ENCODE data around the gene PIMREG.

The PIMREG gene

DNA sequence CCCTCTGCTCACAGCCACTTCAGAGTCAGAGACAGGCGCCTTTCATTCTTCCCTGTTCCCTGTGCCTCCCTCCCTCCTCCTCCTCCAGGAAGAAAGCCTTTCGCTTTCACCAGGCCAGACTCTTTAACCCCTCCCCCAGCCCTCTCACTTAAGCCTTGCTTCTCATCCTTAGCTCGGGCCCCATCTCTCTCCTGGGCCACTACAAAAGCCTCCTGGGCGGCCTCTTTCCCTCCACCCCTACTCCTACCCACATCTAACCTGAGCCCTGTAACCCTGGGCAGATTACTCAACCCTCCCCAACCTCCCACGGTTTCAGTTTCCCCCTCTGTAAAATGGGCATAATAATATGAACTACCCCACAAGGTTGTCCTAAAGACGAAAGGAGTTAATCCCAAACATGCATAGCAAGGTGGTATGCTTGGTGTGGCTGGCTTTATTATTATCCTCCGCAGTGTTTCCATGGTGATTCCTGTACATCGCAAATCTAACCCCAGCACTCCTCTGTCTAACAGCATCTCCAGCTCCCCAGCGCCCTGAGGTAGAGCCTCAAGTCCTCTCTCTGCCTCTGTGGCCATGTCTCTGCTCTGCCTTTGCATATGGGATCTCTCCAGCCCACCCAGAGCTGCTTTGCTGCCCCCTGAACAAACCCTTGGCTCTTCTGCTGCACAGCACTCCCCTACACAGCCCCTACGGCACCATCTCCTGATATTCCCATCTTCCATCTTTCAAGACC lies 17.7 kb downstream of the PIMREG start:
- H3K4me1 Mint-ChIP-seq, result peaks cover 12% of the 10 kb centered on the region
- no peaks in the 10 kb centered on the region for H3K36me3 Mint-ChIP-seq
- H3K27me3 Mint-ChIP-seq, result peaks cover 20% of the 10 kb centered on the region
- H3K9me3 Mint-ChIP-seq, result no peaks in the 10 kb centered on the region
- no peak overlapping the region for H3K4me3 Mint-ChIP-seq
- DNase-seq, result peak; percentile 28
- peak overlapping the region; percentile 11 for H3K27ac Mint-ChIP-seq
- CTCF ChIA-PET, result interaction anchor here (1.7 kb wide), 1 partner anchor 11 kb away, joined by 9 read pairs; no protein-coding TSS in a partner anchor

DNA sequence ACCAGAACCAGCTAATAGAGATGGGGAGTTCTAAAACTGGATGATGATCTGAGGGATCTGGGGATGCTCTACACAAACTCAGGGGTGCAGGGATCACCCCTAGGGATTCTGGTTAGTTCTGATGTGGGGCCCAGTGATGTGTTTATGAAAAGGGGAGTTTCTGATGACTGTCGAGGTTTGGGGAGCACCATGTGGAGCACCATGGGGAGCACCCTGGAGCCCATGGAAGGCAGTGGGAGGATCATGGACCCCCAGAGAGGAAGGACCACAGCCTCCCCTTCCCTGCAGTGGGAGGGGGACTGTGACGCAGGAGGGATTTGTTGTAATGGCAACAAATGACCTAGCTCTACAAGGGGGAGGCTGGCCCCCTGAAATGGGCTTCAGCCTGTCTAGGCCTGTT lies 18.4 kb downstream of the PIMREG start:
- H3K9me3 Mint-ChIP-seq, result no peaks in the 10 kb centered on the region
- H3K27ac Mint-ChIP-seq, result no peak overlapping the region
- no peak for DNase-seq
- H3K4me3 Mint-ChIP-seq, result no peak overlapping the region
- CTCF ChIA-PET, result interaction anchor here (1.7 kb wide), 1 partner anchor 10 kb away, joined by 9 read pairs; no protein-coding TSS in a partner anchor
- no peaks in the 10 kb centered on the region for H3K36me3 Mint-ChIP-seq
- peaks cover 12% of the 10 kb centered on the region for H3K27me3 Mint-ChIP-seq
- H3K4me1 Mint-ChIP-seq, result peaks cover 9% of the 10 kb centered on the region

DNA sequence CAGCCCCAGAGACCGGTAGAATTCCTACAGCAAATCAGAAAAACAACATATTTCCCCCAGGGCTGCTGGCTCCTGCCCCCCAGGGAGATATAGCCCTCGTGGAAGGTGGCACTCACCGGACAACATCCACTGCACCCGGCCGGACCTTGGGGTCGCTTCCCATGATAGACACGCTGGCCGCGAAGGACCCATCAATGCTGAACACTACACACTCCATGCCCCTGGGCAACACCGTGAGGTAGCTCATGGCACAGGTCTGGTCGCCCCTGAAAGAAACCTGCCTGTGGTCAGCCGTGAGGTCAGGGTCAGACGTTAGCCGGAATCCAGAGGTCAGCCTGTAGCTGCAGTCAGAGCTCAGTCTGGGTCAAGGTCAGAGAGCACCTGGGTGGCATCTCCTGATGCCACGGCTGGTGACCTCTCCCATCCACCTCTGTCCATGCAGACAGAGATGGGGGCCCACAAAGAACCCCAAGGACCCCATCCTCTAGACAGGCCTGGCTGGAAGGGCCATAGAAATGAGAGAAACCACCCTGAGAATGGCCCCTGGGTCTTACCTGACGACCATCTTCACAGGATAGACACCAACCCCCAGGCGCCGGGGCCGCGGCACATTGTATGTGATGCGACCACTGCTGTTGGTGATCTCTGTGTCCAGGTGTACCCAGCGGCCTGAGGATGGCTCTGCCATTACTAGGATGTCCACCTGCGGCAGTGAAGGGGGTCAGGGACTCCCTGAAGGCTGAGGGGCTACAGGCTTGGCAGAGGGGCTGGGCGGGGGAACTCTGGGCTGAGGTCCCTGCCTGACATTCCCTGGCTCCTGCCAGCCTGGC lies 19.6 kb downstream of the PIMREG start:
- Mint-ChIP-seq H3K4me1 (peaks cover 9% of the 10 kb centered on the region), H3K27ac (no peak overlapping the region), H3K27me3 (peaks cover 19% of the 10 kb centered on the region), H3K4me3 (no peak overlapping the region), H3K36me3 (no peaks in the 10 kb centered on the region), H3K9me3 (no peaks in the 10 kb centered on the region)
- CTCF ChIA-PET, result no interaction called here
- no peak for DNase-seq

DNA sequence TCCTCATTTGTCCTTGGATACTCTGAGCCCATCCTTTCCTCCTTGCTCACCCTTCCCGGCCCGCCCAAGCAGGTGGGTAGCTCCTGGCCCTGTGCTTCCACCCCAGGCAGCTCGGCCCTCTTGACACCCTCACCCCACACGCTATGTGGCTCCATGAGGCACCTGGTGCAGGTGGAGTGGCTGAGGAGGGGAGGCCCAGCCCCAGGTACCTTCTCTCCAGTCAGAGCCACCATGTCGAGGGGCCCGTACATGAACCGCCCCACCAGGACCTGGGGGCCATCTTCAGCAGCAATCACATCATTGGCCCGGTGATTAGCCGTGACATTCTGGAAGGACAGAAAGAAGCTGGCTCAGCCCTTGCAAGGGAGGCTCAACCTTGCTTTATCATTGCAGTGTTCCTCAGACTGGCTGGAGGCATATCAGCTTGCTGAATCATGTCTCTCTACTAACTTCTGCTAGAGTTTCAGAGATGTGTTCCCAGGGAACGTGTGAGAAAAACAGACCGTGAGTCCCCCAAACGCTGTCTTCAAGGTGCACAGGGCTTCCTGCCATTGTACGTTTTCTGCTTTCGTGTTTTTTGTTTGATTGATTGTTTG lies 20.3 kb downstream of the PIMREG start:
- Mint-ChIP-seq H3K36me3 (no peaks in the 10 kb centered on the region), H3K27ac (no peak overlapping the region), H3K27me3 (peaks cover 20% of the 10 kb centered on the region), H3K4me3 (no peak overlapping the region), H3K9me3 (no peaks in the 10 kb centered on the region), H3K4me1 (peaks cover 9% of the 10 kb centered on the region)
- no peak for DNase-seq
- CTCF ChIA-PET, result no interaction called here

DNA sequence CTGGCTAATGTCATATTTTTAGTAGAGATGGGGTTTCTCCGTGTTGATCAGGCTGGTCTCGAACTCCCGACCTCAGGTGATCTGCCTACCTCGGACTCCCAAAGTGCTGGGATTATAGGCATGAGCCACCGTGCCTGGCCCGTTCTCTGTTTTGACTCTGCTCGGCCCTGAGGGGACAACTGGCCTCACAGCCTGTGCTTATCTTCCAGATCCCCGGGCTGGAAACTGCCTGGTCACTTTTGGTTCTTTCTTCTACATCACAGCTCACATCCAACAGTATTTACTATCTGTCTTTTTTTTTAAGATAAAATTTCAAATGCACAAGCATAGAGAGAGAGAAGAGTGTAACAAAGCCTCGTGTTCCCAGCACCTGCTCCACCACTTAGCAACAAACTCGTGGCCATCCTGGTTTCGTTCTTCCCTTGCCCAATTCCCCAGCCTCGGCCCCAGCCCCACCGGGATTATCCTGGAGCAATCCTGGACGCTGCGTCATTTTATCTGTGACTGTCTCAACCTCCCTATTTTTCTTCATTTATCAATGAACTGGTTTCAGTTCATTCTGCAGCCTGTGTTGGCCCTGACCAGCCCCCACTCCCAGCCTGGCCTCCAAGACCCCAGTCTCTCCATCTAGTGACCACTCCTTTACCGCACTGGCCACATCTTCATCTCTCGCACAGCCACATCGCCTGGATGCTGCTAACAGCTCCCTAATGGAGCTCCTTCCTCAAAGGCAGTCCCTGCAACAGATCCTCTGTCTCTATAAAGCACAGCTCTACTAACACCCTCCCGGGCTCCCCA lies 21.1 kb downstream of the PIMREG start:
- no peaks in the 10 kb centered on the region for H3K36me3 Mint-ChIP-seq
- no peak overlapping the region for H3K27ac Mint-ChIP-seq
- peaks cover 15% of the 10 kb centered on the region for H3K27me3 Mint-ChIP-seq
- CTCF ChIA-PET, result no interaction called here
- no peak for DNase-seq
- H3K4me1 Mint-ChIP-seq, result peaks cover 9% of the 10 kb centered on the region
- H3K4me3 Mint-ChIP-seq, result no peak overlapping the region
- H3K9me3 Mint-ChIP-seq, result no peaks in the 10 kb centered on the region

DNA sequence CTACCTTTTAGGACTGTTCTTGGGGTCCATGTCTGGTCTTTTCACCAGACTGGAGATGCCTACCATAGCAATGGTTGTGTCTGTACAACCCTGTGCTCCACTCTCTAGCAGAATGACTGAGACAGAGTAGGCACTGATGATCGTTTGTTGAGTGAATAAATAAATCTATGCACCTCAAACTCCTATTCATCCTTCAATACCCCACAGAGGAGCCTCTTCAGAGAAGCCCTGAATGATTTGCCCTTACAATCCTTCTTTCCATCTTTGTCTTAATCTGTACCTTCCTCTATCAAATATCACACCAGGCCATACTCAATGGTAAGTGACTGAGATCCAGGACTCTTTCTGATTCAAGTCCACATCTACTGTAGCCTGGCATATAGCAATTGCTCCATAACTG lies 23.3 kb downstream of the PIMREG start:
- no peak overlapping the region for H3K4me3 Mint-ChIP-seq
- DNase-seq, result no peak
- H3K4me1 Mint-ChIP-seq, result no peaks in the 10 kb centered on the region
- no peaks in the 10 kb centered on the region for H3K9me3 Mint-ChIP-seq
- no peak overlapping the region for H3K27ac Mint-ChIP-seq
- peaks cover 10% of the 10 kb centered on the region for H3K27me3 Mint-ChIP-seq
- CTCF ChIA-PET, result no interaction called here
- H3K36me3 Mint-ChIP-seq, result no peaks in the 10 kb centered on the region

DNA sequence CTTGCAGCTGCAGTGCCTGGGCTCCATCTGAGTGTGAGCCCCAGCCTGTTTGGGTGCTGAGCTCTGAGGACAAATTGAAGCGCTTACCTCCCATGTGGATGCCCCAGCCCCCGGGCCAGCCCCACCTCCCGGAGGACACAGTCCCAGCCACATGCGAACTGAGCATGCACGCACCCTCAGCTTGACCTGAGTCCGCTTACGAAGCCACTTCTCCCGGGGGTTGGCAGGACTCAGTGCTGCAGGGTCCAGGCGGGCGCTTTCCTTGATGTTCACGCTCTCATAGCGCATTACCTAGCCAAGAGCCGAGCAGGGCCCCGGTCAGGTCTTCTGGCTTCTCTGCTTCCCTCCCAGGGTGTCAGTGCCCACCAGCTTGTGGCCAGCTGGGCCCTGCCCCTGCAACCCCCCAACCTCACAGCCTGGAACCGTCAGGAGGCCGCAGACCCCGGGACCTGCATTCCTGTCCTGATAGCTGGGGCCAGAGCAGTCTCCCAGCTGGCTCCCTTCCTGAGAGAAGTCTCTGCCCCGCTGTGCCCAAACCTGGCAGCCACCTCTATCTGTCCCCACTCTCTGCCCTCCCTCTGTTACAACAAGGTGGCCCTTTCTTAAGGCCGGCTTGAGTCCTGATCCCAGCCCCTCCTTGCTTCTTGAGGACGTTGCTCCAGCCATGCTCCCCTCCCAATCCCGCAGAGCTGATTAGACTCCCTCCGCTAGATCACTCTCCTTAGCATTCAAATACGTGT lies 24.0 kb downstream of the PIMREG start:
- H3K9me3 Mint-ChIP-seq, result no peaks in the 10 kb centered on the region
- no peaks in the 10 kb centered on the region for H3K36me3 Mint-ChIP-seq
- peaks cover 11% of the 10 kb centered on the region for H3K27me3 Mint-ChIP-seq
- no peak for DNase-seq
- CTCF ChIA-PET, result no interaction called here
- H3K27ac Mint-ChIP-seq, result no peak overlapping the region
- no peaks in the 10 kb centered on the region for H3K4me1 Mint-ChIP-seq
- no peak overlapping the region for H3K4me3 Mint-ChIP-seq

DNA sequence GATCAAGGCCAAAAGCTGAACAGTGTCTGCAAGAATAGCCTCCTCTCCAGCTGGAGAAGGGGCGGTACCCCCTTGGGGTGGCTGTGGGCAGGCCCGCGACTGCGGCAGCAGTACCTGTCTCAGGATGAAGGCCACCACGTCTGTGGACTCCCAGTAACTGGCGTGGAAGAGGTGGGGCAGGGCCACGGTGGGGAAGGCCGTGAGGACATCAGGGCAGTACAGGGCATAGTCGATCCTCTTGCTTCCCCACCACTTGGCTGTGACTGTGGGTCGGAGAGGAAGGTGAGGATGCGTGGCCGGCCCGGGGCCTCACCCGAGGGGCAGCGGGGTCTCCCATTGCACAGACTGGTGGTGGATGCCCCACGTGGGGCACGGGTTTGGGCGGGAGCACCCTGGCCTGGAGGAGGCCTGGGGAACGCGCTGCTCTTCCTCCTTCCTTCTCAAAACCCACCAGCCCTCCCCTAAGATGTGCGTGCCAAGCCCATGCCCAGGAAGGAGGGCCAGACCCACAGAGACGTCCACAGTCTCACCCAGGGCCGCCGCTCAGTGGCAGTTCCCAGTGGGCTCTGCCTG lies 26.0 kb downstream of the PIMREG start:
- Mint-ChIP-seq H3K4me1 (no peaks in the 10 kb centered on the region), H3K27ac (no peak overlapping the region), H3K4me3 (no peak overlapping the region), H3K27me3 (peaks cover 12% of the 10 kb centered on the region), H3K36me3 (no peaks in the 10 kb centered on the region), H3K9me3 (no peaks in the 10 kb centered on the region)
- DNase-seq, result no peak
- CTCF ChIA-PET, result interaction anchor here (3.5 kb wide), 1 partner anchor 178 kb away, joined by 17 read pairs; no protein-coding TSS in a partner anchor

DNA sequence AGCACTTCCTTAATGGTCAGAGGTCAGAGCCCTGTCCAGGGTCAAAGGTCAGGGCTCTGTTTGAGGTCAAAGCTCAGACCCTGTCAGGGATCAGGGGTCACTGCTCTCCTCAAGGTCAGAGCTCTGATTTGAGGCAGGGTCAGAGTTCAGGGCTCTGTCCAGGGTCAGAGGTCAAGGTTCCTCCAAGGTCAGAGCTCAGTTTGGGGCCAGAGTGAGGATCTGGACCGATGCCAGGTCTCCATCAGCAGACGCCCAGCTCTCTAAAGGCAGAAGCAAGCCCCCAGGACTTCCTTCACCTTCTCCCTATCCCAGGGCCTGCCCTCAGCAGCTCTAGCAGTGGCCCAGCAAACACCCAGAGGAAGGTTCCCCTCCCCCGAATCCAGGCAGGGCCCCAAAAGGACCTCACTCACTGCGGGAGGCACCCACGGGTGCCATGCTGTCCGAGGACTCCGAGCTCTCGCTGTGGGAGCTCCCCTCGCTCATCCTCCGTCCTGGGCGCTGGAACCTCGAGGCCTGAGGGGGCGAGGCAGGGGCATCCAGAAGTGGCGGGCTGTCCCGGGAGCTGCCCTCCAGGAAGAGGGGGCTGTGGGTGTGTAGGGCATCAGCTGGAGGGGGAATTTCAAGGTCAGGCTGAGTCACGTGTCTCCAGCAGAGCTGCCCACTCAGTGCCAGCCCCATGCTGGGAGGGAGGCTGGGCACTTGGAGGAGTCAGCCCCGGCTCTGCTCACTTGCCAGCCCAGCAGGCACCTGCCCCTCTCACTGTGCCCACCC lies 26.7 kb downstream of the PIMREG start:
- CTCF ChIA-PET, result interaction anchor here (3.5 kb wide), 1 partner anchor 177 kb away, joined by 17 read pairs; no protein-coding TSS in a partner anchor
- H3K27ac Mint-ChIP-seq, result no peak overlapping the region
- no peaks in the 10 kb centered on the region for H3K9me3 Mint-ChIP-seq

DNA sequence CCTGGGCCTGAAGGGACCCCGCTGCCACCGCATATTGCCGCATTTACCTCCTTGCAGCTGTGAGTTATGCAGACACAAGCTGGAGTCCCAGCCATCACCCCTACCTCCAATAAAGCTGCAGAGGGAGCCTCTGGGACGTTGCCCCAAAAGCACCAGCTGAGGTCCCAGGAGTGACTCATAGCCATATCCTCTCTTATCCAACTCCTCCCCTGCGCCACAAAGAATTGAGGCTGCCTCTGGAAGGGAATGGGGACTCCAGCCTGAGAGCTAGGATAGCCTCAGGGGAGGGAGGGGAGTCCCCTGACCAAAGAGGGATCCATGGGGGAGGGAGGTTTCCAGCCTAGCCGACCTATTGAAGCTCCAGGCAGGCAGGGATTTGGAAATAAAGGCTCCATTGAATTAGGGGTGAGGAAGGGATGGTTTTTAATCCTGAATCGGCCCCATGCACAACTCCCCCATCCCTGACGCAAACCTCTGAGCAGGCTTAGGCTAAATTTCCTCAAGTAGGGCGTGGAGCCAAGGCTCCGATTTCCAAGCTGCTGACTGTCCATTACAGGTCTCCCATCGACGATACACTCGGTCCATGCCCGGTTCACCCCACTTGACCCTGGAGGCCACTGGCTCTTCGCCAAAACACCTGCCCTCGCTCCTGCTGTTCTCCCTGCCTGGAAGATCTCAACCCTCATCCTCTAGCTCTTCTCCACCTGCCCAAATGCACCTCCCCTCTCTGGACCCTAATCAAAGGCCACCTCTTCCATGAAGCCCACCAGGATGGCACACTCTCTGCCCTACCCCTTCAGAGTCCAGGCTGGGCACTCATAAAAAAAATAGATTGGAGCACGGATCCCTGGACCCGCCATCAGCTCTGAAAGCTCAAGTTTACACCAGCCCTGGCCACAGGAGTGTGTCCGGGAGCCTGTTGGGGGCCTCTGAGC lies 27.5 kb downstream of the PIMREG start:
- peaks cover 12% of the 10 kb centered on the region for H3K27me3 Mint-ChIP-seq
- no peak for DNase-seq
- H3K4me3 Mint-ChIP-seq, result no peak overlapping the region
- H3K9me3 Mint-ChIP-seq, result no peaks in the 10 kb centered on the region
- no peaks in the 10 kb centered on the region for H3K4me1 Mint-ChIP-seq
- no peak overlapping the region for H3K27ac Mint-ChIP-seq
- no peaks in the 10 kb centered on the region for H3K36me3 Mint-ChIP-seq
- CTCF ChIA-PET, result interaction anchor here (1.2 to 3.5 kb wide), 10 partner anchors 9 to 177 kb away, joined by 3 to 17 read pairs (median 4); no protein-coding TSS in a partner anchor

More for the DNA sequence above, 26.7 kb downstream of the PIMREG start:
- DNase-seq, result no peak
- H3K4me3 Mint-ChIP-seq, result no peak overlapping the region
- H3K27me3 Mint-ChIP-seq, result peaks cover 12% of the 10 kb centered on the region
- H3K4me1 Mint-ChIP-seq, result no peaks in the 10 kb centered on the region
- no peaks in the 10 kb centered on the region for H3K36me3 Mint-ChIP-seq

DNA sequence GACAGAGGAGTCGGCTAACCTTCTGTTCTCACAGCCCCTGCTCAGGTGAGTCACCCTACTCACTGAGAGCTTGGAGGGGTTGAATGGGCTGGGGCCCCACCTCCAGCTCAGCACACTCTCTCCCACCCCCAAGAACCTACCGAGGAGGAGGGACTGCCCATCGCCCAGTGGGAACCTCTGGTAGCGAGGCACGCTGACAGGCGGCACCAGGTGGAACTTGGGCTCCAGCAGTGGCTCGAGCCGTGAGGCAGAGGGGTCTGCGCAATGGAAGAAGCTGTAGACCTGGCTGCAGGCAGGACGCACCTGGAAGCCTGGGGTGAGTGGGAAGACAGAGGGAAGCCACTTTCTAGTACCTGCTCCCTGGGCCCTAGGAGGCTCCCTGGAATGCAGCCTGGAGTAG lies 28.3 kb downstream of the PIMREG start:
- Mint-ChIP-seq H3K9me3 (no peaks in the 10 kb centered on the region), H3K27me3 (peaks cover 12% of the 10 kb centered on the region), H3K4me3 (no peak overlapping the region), H3K4me1 (no peaks in the 10 kb centered on the region), H3K27ac (no peak overlapping the region), H3K36me3 (no peaks in the 10 kb centered on the region)
- CTCF ChIA-PET, result interaction anchor here (0.9 to 3.5 kb wide), 24 partner anchors 10 to 532 kb away, joined by 3 to 17 read pairs (median 4); no protein-coding TSS in a partner anchor
- no peak for DNase-seq

Measured in activated naive CD4-positive, alpha-beta T cell treated with anti-CD3 and anti-CD28 coated beads, Interleukin-2, amount 10 ng/mL, durations not matched to agents 7 days and 5 days (primary cell).